Measurements from ENCODE around the gene OTUB1. TPM values are rescaled to one million over a fixed set of nuclear protein-coding genes. Genes with fewer than 3 reads are reported as not detected.

Gene OTUB1
- polyA plus RNA-seq, 1 donor (not counting 4 experiments of a cell fraction or from before 2014, with no cell fraction given), result 106 TPM

DNA sequence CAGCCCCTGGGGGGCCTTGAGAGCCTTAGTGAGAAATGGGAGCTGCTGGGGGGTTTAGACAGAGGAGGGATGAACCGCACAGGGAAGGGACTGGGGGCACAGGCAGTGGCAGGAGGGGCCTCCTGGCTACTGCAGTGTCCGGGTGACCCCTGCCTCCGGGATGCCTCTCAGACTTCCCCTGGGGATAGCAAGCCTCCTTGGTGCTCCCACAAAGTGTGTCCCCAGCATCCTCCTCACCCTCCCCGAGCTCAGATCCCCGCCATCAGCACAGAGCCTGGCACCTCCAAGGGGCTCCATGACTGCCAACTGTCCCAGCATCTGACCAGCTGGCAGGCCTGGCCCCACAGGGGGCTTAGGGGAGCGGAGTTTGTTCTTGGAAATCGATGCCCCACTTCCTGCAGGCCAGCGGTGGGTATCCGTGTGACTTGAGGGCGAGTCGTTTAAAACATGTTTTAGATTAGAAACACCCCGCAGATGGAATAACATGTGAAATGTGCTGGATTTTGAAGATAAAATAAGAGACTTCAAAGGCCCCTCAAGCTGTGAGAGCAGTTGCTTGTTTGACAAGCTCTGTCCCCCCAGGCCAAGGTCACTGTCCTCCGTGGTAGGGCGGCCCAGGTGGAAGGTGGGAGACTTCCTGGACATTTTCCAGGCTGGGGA lies 36.0 kb downstream of the OTUB1 start:
- Histone ChIP-seq H3K4me1 (ENCODE audit: control insufficient read depth, extremely low read depth, insufficient read depth, low read length) (peaks cover 4% of the 10 kb centered on the region), H3K27me3 (ENCODE audit: control insufficient read depth, extremely low read depth, insufficient read depth, low read length) (peaks cover 28% of the 10 kb centered on the region), H2AFZ (ENCODE audit: control insufficient read depth, low read length) (no peak overlapping the region), H4K20me1 (ENCODE audit: control insufficient read depth, extremely low read depth, insufficient read depth, low read length) (no peaks in the 10 kb centered on the region), H3K27ac (ENCODE audit: control insufficient read depth, insufficient read depth, low read length) (no peak overlapping the region), H3K36me3 (ENCODE audit: control insufficient read depth in 2 of 2, extremely low read depth in 1 of 2, insufficient read depth in 2 of 2, low read length in 2 of 2) (no peaks in the 10 kb centered on the region), H3K9ac (ENCODE audit: control insufficient read depth, extremely low read depth, insufficient read depth, low read length) (no peak overlapping the region), H3K9me1 (ENCODE audit: control insufficient read depth, extremely low read depth, insufficient read depth, low read length) (no peaks in the 10 kb centered on the region), H3K4me3 (ENCODE audit: control insufficient read depth in 2 of 3, extremely low read depth in 1 of 3, insufficient read depth in 2 of 3, low read depth in 1 of 3, low read length in 3 of 3) (no peak overlapping the region), H3K9me3 (ENCODE audit: control insufficient read depth, low read depth, low read length) (no peaks in the 10 kb centered on the region), H3K79me2 (ENCODE audit: control insufficient read depth, insufficient read depth, low read length) (no peaks in the 10 kb centered on the region), H3K4me2 (ENCODE audit: control insufficient read depth, extremely low read depth, insufficient read depth, low read depth, low read length) (no peak overlapping the region)
- no peak for FAIRE-seq
- TF ChIP-seq, protein P1, sequence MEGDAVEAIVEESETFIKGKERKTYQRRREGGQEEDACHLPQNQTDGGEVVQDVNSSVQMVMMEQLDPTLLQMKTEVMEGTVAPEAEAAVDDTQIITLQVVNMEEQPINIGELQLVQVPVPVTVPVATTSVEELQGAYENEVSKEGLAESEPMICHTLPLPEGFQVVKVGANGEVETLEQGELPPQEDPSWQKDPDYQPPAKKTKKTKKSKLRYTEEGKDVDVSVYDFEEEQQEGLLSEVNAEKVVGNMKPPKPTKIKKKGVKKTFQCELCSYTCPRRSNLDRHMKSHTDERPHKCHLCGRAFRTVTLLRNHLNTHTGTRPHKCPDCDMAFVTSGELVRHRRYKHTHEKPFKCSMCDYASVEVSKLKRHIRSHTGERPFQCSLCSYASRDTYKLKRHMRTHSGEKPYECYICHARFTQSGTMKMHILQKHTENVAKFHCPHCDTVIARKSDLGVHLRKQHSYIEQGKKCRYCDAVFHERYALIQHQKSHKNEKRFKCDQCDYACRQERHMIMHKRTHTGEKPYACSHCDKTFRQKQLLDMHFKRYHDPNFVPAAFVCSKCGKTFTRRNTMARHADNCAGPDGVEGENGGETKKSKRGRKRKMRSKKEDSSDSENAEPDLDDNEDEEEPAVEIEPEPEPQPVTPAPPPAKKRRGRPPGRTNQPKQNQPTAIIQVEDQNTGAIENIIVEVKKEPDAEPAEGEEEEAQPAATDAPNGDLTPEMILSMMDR (optimal IDR thresholded peaks at IDR 0.05 in 1 of 3, IDR thresholded peaks at IDR 0.05 in 1 of 3, conservative IDR thresholded peaks at IDR 0.05 in 1 of 3; ENCODE audit: extremely low read depth in 1 of 3, insufficient read depth in 2 of 3, low read length in 3 of 3), result no peak
- TF ChIP-seq EZH2 (IDR thresholded peaks at IDR 0.05; ENCODE audit: low read length), result no peak
- dilution Hi-C loops (cut with MboI; ENCODE audit: extremely low pct_ligation_motif_present, low sequenced_read_pairs), result no loop called here
- no peak for DNase-seq (ENCODE audit: low read depth, low spot score)

GRCh38 chr11:64023712-64024710 lies 37.8 kb downstream of the OTUB1 start:
- H3K9ac ChIP-seq (ENCODE audit: control insufficient read depth, extremely low read depth, insufficient read depth, low read length), result no peak overlapping the region

More at GRCh38 chr11:64023712-64024710, 37.8 kb downstream of the OTUB1 start:
- Histone ChIP-seq H3K9me1 (ENCODE audit: control insufficient read depth, extremely low read depth, insufficient read depth, low read length) (no peaks in the 10 kb centered on the region), H3K79me2 (ENCODE audit: control insufficient read depth, insufficient read depth, low read length) (no peaks in the 10 kb centered on the region), H3K4me3 (ENCODE audit: control insufficient read depth in 2 of 3, extremely low read depth in 1 of 3, insufficient read depth in 2 of 3, low read depth in 1 of 3, low read length in 3 of 3) (no peak overlapping the region), H3K27me3 (ENCODE audit: control insufficient read depth, extremely low read depth, insufficient read depth, low read length) (peaks cover 30% of the 10 kb centered on the region), H3K9me3 (ENCODE audit: control insufficient read depth, low read depth, low read length) (no peaks in the 10 kb centered on the region), H3K27ac (ENCODE audit: control insufficient read depth, insufficient read depth, low read length) (no peak overlapping the region), H3K4me1 (ENCODE audit: control insufficient read depth, extremely low read depth, insufficient read depth, low read length) (peaks cover 4% of the 10 kb centered on the region), H3K4me2 (ENCODE audit: control insufficient read depth, extremely low read depth, insufficient read depth, low read depth, low read length) (no peak overlapping the region), H4K20me1 (ENCODE audit: control insufficient read depth, extremely low read depth, insufficient read depth, low read length) (peaks cover 2% of the 10 kb centered on the region), H3K36me3 (ENCODE audit: control insufficient read depth in 2 of 2, extremely low read depth in 1 of 2, insufficient read depth in 2 of 2, low read length in 2 of 2) (no peaks in the 10 kb centered on the region), H2AFZ (ENCODE audit: control insufficient read depth, low read length) (no peak overlapping the region)
- dilution Hi-C loops (cut with MboI; ENCODE audit: extremely low pct_ligation_motif_present, low sequenced_read_pairs), result no loop called here
- no peak for DNase-seq (ENCODE audit: low read depth, low spot score)
- FAIRE-seq, result no peak
- TF ChIP-seq, protein P1 (optimal IDR thresholded peaks at IDR 0.05 in 1 of 3, IDR thresholded peaks at IDR 0.05 in 1 of 3, conservative IDR thresholded peaks at IDR 0.05 in 1 of 3; ENCODE audit: extremely low read depth in 1 of 3, insufficient read depth in 2 of 3, low read length in 3 of 3), result no peak
- TF ChIP-seq EZH2 (IDR thresholded peaks at IDR 0.05; ENCODE audit: low read length), result no peak
